VCaP (cell line): ENCODE results near the gene HPD.

Source experiments
- H3K27ac ChIP-seq: fragments of 450-650 bp; 2 replicates; pipeline ENCODE4 v1.5.1; 2017
- CTCF ChIP-seq: fragments of 450-650 bp; conservative IDR thresholded peaks from 2 replicates; pipeline ENCODE4 v1.5.1; 2017; ENCODE audit warnings: mild to moderate bottlenecking, moderate library complexity

Gene HPD

GRCh38 chr12:121807642-121808347 is 50.9 kb downstream of the HPD start:
- peak overlapping the region; percentile 100; the same call in 1 of the 2 replicates for H3K27ac ChIP-seq
- TF ChIP-seq CTCF, result no peak

- peak overlapping the region; percentile 100 for H3K27ac ChIP-seq
- TF ChIP-seq CTCF, result no peak
These were observed 51.9 kb downstream of the HPD start for GRCh38 chr12:121806546-121807423.

- H3K27ac ChIP-seq, result peak overlapping the region; percentile 100
- TF ChIP-seq CTCF, result no peak
These were observed 52.6 kb downstream of the HPD start for GRCh38 chr12:121806009-121806545.

GRCh38 chr12:121805171-121806008 is 53.3 kb downstream of the HPD start:
- H3K27ac ChIP-seq, result peak overlapping the region; percentile 100
- no peak for TF ChIP-seq CTCF

- H3K27ac ChIP-seq, result peak overlapping the region; percentile 100
- TF ChIP-seq CTCF, result no peak
These were observed 54.1 kb downstream of the HPD start for GRCh38 chr12:121804417-121805111.

GRCh38 chr12:121803861-121804416 is 54.7 kb downstream of the HPD start, which contains the start of gene SETD1B:
SETD1B (plus strand) TSS chr12:121804009; CDS start chr12:121804738, 729 bp downstream.
- peak within 1 kb of the TSS; percentile 100 for H3K27ac ChIP-seq
- no peak for TF ChIP-seq CTCF
